Mucosa of stomach (tissue), 1 donor: Measurements from ENCODE around the gene TMEM30B.
A peak's percentile ranks its signal among the peaks of the same experiment; 100 is the strongest.

ENCODE experiments used
- H3K27me3 ChIP-seq: one replicate; pipeline ENCODE4 v1.7.0; 2013; ENCODE audit warnings: mild to moderate bottlenecking, low read length; ENCODE audit not compliant: control insufficient read depth, insufficient read depth
- H3K36me3 ChIP-seq: one replicate; pipeline ENCODE4 v1.7.0; 2013; ENCODE audit warnings: low read length; ENCODE audit not compliant: control insufficient read depth, insufficient read depth
- H3K4me1 ChIP-seq: one replicate; pipeline ENCODE4 v1.7.0; 2013; ENCODE audit warnings: mild to moderate bottlenecking, low read length; ENCODE audit not compliant: control insufficient read depth, insufficient read depth
- H3K4me3 ChIP-seq: one replicate; pipeline ENCODE4 v1.7.0; 2013; ENCODE audit warnings: low read length
- H3K9ac ChIP-seq: one replicate; pipeline ENCODE4 v1.7.0; 2013; ENCODE audit warnings: mild to moderate bottlenecking, low read length, moderate library complexity
- H3K9me3 ChIP-seq: one replicate; pipeline ENCODE4 v1.7.0; 2013; ENCODE audit warnings: mild to moderate bottlenecking, low read length, moderate library complexity; ENCODE audit not compliant: control insufficient read depth
- donor health status: Pancreatic carcinoma.

TMEM30B gene

DNA sequence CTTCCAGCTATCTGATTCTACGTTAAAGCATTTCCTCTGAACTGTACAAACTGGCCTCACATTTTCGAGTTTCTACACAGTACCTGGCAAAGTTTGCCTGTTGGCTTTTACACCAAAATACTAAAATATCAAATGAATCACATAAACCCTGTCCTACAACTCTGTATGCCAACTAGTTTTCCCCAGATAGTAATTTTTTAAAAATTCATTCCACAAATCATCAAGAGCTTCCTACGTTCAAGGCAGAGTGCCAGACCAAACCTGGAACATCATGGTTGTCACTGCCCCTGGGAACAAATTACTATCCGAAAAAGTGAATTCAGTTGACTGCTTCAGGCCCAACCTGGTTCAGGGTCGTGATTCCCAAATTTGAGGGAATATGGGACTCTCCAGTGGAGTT lies 2.1 kb downstream of the TMEM30B start:
- Histone ChIP-seq H3K4me3 (peak overlapping the region; percentile 80), H3K4me1 (peaks cover 13% of the 10 kb centered on the region), H3K9ac (peak overlapping the region; percentile 99), H3K9me3 (no peaks in the 10 kb centered on the region), H3K27me3 (peaks cover 18% of the 10 kb centered on the region), H3K36me3 (peaks cover 4% of the 10 kb centered on the region)

DNA sequence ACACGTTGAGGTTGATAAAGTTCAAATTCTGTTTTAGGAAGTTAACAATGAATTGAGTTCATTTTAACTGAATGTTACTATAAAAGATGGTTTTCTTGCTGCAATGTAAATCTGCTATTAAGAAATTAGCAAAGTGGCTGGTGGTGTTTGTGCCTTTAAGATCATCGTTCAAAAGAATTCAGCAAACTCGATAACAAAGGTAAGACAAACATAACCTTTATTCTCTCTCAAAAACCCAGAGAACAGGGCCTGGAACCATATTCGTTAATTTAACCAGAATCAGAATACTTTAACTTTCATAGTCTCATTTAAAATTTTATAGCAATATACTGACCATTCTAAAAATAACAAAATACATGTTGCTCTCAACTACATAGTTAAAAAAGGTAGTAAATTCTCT lies 3.4 kb downstream of the TMEM30B start:
- no peak overlapping the region for H3K4me3 ChIP-seq
- H3K4me1 ChIP-seq, result peaks cover under 1% of the 10 kb centered on the region
- H3K36me3 ChIP-seq, result peaks cover 4% of the 10 kb centered on the region
- no peak overlapping the region for H3K9ac ChIP-seq
- no peaks in the 10 kb centered on the region for H3K9me3 ChIP-seq
- H3K27me3 ChIP-seq, result peaks cover 18% of the 10 kb centered on the region

DNA sequence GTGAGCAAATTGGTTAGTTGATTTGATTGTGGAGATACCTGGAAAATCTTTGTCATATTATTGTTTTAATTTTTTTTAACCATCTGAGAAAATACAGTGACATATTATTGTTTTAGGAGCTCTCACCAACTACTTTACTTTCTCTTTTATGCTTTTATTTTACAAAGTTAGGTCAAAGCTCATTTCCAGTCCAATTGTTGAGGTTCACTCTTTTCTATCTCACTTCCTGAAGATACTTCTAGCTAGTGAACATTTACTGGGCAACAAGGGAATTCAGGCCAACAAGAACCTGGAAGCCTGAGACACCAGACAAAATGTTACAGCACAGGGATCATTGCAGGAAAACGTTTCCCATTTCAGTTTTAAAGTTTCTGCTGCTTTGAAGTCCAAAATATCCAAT lies 3.9 kb downstream of the TMEM30B start:
- peaks cover 18% of the 10 kb centered on the region for H3K27me3 ChIP-seq
- H3K4me3 ChIP-seq, result no peak overlapping the region
- no peaks in the 10 kb centered on the region for H3K4me1 ChIP-seq
- peaks cover 4% of the 10 kb centered on the region for H3K36me3 ChIP-seq
- H3K9ac ChIP-seq, result no peak overlapping the region
- no peaks in the 10 kb centered on the region for H3K9me3 ChIP-seq

DNA sequence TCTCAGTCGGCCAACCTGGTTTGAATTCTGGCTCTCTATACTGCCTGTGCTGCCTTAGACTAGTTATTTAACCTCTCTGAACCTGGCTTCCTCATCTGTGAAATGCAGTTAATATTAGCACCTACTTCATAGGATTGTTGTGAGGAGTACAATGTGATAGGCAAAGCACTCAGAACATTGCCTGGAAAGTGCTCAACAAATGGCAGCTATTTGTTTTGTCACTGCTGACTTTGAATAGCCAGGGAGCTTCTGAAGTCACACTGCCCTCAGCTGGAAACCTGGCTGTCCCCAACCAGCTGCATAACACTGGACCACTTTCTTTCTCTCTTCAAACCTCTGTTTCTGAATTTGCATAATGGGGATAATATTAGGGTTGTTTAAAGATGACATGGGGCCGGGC lies 9.6 kb downstream of the TMEM30B start:
- peaks cover 4% of the 10 kb centered on the region for H3K27me3 ChIP-seq
- no peaks in the 10 kb centered on the region for H3K9me3 ChIP-seq
- no peaks in the 10 kb centered on the region for H3K36me3 ChIP-seq
- no peaks in the 10 kb centered on the region for H3K4me1 ChIP-seq
- no peak overlapping the region for H3K4me3 ChIP-seq
- H3K9ac ChIP-seq, result no peak overlapping the region

DNA sequence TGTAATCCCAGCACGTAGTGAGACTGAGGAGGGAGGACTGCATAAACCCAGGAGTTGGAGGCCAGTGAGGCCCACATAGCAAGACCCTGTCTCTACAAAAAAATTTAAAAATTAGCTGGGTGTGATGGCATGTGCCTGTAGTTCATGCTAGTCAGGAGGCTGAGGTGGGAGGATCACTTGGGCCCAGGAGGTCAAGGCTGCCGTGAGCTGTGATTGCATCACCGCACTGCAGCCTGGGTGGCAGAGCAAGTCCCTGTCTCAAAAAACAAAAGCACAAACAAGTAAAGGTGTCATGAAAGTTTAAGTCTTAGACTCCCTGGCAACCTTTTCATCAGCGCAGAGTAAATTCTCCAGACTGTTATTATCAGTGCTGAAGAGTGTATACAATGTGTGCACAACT lies 10.4 kb downstream of the TMEM30B start:
- Histone ChIP-seq H3K27me3 (peaks cover 4% of the 10 kb centered on the region), H3K9me3 (no peaks in the 10 kb centered on the region), H3K9ac (no peak overlapping the region), H3K36me3 (no peaks in the 10 kb centered on the region), H3K4me1 (no peaks in the 10 kb centered on the region), H3K4me3 (no peak overlapping the region)

DNA sequence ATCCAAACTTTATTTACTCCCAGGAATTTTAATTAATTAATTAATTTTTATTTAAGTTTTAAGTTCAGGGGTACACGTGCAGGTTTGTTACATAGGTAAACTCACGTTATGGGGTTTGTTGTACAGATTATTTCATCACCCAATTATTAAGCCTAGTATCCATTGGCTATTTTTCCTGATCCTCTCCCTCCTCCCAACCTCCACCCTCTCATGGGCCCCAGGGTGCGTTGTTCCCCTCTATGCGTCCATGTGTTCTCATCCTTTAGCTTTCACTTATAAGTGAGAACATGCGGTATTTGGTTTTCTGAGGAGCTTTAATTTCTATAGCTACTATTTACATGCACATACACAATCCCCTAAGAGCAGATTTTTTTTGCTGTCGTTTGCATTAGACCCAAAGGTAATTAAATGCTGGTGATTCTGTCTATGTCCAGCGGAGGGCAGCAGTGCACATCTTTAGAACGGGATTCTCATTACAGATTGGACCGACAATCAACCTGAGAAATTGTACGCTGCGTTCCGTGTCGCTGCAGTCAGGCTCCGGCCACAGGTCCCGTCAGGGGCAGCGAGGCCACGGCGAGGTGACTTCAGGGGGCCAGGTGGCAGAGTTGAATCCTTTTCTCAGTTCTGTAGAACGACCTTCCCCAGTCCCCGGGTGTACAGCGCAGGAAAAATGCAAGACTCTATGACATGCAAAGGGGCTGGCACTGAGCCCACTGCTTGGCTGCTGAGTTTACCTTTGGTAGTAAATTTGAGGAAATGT lies 11.6 kb downstream of the TMEM30B start:
- no peak overlapping the region for H3K4me3 ChIP-seq
- no peaks in the 10 kb centered on the region for H3K36me3 ChIP-seq
- no peaks in the 10 kb centered on the region for H3K4me1 ChIP-seq
- H3K27me3 ChIP-seq, result peaks cover 4% of the 10 kb centered on the region
- H3K9me3 ChIP-seq, result no peaks in the 10 kb centered on the region
- H3K9ac ChIP-seq, result no peak overlapping the region

DNA sequence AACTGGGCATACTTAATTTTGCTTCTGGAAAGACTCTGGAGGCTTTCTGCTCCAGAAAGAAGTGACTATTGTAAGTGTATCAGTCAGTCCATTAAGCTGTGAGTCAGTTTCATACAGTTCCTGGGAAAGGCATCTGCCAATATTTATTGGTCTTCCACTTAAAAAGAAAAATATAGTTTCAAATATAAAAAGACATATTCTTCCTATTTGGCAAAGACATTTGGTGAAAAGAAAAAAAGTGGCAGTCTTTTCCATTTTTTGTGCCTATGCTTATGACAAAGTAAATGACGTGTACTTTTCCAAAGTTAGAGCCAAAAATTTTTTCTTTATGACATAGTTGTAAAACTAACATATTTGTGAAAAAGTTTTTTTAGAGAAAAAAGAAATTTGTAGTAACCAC lies 12.3 kb downstream of the TMEM30B start:
- Histone ChIP-seq H3K4me1 (no peaks in the 10 kb centered on the region), H3K36me3 (no peaks in the 10 kb centered on the region), H3K27me3 (peaks cover 4% of the 10 kb centered on the region)

DNA sequence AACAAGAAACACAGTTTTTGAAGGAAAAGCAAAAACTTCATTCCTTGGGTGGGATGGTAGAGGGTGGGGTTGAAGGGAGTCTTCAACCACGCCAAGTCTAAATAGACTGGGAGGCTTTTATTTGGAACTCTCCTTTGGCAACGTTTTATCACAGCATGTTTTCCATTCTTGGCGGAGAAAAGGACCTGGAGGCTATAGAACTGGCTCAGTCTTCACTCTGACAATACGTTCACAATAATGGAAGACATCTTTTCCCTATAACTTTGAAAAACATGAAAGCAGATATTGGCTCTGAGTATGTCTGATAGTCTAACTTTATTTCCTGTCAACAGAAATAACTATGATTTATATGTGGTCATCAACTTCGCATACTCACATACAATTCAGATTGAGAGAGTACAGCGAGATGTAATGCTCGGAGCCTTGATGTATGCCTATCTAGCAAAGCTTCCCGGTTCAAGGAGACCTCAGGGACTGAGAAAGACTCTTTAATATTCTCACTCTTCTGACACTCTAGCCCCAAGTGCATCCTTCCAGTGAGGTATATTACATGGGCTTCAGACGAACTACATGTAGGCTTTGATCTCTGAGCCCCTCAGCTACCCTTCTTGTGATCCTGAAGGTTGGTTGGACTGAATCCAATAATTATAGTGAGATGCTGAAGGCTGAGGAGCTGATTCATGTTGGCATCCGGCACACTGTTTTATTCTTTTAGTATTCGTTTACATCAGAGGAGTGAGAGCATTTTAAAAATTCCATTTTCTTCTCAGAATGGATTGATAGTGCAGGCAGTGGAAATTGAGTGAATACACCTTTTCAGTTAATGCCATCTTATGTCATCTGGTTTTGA lies 14.0 kb downstream of the TMEM30B start:
- Histone ChIP-seq H3K36me3 (no peaks in the 10 kb centered on the region), H3K27me3 (peaks cover 4% of the 10 kb centered on the region), H3K4me1 (no peaks in the 10 kb centered on the region), H3K9me3 (no peaks in the 10 kb centered on the region), H3K9ac (no peak overlapping the region), H3K4me3 (no peak overlapping the region)

More for the DNA sequence above, 12.3 kb downstream of the TMEM30B start:
- no peak overlapping the region for H3K9ac ChIP-seq
- H3K4me3 ChIP-seq, result no peak overlapping the region
- H3K9me3 ChIP-seq, result no peaks in the 10 kb centered on the region

DNA sequence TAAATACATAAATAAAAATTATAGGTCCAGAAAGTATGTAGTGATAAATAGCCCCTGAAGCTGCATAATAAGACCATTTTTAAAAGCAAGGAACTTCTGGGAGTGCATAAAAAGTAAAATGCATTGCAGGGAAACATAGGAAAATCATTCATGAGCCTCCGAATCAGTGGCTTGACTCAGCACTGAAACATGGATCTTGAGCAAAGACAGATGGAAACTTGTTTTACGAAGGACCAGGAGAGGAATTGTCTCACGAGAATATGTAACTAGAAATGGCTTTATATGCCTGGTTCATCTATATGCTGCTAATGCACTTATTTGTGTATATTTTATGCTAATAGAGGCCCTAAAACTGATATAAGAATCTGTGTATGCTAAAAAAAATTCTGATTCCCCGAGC lies 14.7 kb downstream of the TMEM30B start:
- Histone ChIP-seq H3K4me3 (no peak overlapping the region), H3K4me1 (no peaks in the 10 kb centered on the region), H3K27me3 (peaks cover 4% of the 10 kb centered on the region), H3K36me3 (no peaks in the 10 kb centered on the region), H3K9ac (no peak overlapping the region), H3K9me3 (no peaks in the 10 kb centered on the region)

DNA sequence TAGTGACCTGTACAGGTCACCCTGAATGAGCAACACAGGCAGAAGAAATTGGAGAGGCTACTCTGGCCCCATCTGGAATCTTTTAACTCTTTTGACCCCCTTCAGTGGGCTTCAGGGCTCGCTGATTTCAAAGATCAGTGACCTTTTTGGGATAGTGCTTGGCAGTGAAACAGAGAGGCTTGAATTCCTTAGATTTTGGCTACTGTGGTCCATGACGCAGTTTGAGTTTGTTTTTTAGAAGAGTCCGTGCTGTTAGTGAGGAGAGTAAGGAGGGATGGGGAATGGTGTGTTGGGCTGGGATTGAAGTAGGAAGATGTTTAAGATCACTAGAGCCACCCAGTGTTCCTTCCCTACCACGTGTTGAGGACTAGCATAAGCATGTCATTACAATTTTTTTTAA lies 16.5 kb downstream of the TMEM30B start:
- Histone ChIP-seq H3K4me3 (no peak overlapping the region), H3K36me3 (no peaks in the 10 kb centered on the region), H3K9me3 (no peaks in the 10 kb centered on the region), H3K27me3 (peaks cover 4% of the 10 kb centered on the region), H3K9ac (no peak overlapping the region), H3K4me1 (no peaks in the 10 kb centered on the region)

DNA sequence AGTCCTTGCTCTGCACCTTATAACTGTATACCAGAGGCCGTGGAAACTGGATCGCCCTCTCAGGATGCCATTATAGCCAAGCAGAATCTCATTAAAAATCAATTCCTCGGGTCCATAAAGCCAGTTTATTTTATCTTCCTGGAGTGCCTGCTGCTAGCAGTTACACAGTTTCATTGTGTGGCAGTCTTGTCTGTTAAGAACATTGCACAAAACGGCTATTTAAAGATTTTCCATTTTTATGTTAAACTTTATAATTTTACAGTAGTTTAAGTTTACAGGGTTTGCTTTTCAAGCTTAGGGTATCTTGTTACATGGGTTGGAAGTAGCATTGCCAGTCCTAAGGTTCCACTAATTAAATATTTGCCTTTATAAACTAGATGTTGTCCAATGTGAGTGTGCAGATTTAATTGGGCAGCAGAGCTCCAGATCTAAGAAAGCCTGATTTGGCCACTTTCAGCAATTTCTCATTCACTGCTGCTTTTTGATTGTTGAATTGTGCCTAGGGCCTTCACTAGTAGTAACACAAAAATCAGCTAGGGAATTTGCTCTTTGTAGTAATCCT lies 17.0 kb downstream of the TMEM30B start:
- Histone ChIP-seq H3K4me1 (no peaks in the 10 kb centered on the region), H3K9ac (no peak overlapping the region), H3K9me3 (no peaks in the 10 kb centered on the region), H3K27me3 (peaks cover 4% of the 10 kb centered on the region), H3K36me3 (no peaks in the 10 kb centered on the region), H3K4me3 (no peak overlapping the region)

DNA sequence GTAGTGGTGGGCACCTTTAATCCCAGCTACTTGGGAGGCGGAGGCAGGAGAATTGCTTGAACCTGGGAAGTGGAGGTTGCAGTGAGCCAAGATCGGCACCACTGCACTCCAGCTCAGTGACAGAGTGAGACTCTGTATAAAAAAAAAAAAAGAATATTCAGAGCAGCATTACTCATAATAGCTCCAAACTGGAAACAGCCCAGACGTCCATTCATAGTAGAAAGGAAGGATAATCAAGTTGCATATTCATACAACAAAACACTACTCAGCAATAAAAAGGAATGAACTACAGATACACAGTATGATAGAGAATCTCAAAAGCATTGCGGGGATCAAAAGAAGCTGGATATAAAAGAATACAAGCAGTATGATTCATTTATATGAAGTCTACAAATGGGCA lies 19.1 kb downstream of the TMEM30B start:
- H3K9ac ChIP-seq, result no peak overlapping the region

More for the DNA sequence above, 19.1 kb downstream of the TMEM30B start:
- Histone ChIP-seq H3K36me3 (no peaks in the 10 kb centered on the region), H3K4me3 (no peak overlapping the region), H3K9me3 (no peaks in the 10 kb centered on the region), H3K27me3 (no peaks in the 10 kb centered on the region), H3K4me1 (no peaks in the 10 kb centered on the region)
